Measurements from ENCODE around the gene PSAP. TPM values are rescaled to one million over a fixed set of nuclear protein-coding genes. Genes with fewer than 3 reads are reported as not detected.

PSAP gene
- polyA plus RNA-seq, 1 experiment = 1,979 TPM

DNA sequence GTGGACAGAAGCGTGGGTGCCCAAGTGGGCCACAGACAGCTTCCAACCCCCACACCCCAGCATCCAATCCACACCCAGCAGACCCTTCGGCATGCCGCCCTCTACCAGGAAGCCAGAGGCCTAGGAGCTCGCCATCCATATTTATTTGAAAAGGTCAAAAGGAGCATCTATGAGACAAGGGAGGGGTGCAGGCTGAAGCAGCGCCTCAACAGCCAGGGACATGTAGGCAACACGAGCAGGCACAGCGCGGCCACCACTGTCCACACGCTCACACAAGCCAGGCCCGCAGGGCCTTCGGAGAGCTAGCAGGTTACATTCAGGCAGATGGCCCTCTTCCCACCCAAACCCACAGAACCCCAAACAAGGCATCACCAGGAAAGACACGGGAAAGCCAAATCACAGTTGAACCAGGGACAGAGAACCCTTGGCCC lies 34.6 kb downstream of the PSAP start:
- Histone ChIP-seq H3K4me3 (ENCODE audit: low read depth, low read length) (no peak overlapping the region), H3K27me3 (ENCODE audit: control insufficient read depth, insufficient read depth, low read length) (no peaks in the 10 kb centered on the region), H3K36me3 (ENCODE audit: control insufficient read depth, insufficient read depth, low read length) (peaks cover 53% of the 10 kb centered on the region)
- DNase-seq (ENCODE audit: low read depth) = no peak
- ChIA-PET CTCF (interaction anchor here (1.1 to 4.8 kb wide), 6 partner anchors 20 to 501 kb away, joined by 3 to 17 read pairs (median 4); partner anchors contain the start of gene VSIR), POLR2A (no interaction called here)
- TF ChIP-seq, protein P1, sequence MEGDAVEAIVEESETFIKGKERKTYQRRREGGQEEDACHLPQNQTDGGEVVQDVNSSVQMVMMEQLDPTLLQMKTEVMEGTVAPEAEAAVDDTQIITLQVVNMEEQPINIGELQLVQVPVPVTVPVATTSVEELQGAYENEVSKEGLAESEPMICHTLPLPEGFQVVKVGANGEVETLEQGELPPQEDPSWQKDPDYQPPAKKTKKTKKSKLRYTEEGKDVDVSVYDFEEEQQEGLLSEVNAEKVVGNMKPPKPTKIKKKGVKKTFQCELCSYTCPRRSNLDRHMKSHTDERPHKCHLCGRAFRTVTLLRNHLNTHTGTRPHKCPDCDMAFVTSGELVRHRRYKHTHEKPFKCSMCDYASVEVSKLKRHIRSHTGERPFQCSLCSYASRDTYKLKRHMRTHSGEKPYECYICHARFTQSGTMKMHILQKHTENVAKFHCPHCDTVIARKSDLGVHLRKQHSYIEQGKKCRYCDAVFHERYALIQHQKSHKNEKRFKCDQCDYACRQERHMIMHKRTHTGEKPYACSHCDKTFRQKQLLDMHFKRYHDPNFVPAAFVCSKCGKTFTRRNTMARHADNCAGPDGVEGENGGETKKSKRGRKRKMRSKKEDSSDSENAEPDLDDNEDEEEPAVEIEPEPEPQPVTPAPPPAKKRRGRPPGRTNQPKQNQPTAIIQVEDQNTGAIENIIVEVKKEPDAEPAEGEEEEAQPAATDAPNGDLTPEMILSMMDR (IDR thresholded peaks at IDR 0.05; ENCODE audit: insufficient read depth, low read depth, low read length) = no peak

DNA sequence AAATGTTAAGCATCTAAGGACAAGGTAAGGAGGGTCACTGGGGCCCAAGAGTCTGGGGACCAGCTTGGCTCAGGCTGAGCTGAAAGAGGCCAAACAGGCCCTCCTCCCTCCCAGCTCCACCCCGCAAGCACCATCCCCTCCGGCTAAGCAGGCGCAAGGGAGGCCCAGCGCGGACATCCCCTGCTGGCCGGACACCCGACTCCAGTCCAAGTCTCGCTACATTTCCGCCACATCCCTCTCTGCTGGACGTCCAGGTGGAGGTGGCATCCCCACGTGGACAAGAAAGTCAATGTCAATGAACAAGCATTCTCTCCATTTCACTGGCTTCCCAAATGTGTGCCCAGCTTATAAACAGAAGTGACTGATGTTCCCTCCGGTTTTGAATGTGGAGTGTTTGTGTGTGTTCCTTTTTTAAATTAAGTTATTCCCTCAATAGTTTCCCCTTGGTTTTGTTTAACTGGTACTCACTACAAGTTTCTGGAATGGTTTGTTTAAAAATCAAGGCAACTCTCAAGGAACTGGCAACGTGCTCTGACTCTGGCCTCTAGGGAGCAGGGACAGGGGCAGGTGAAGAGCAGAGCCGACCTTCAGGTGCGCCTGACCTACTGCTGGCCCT lies 35.4 kb downstream of the PSAP start:
- ChIA-PET CTCF (interaction anchor here (0.5 to 4.8 kb wide), 6 partner anchors 21 to 1428 kb away, joined by 3 to 17 read pairs (median 4); no protein-coding TSS in a partner anchor), POLR2A (no interaction called here)
- no peak for DNase-seq (ENCODE audit: low read depth)
- H3K36me3 ChIP-seq (ENCODE audit: control insufficient read depth, insufficient read depth, low read length) = peaks cover 46% of the 10 kb centered on the region
- TF ChIP-seq, protein P1 (IDR thresholded peaks at IDR 0.05; ENCODE audit: insufficient read depth, low read depth, low read length) = no peak
- H3K27me3 ChIP-seq (ENCODE audit: control insufficient read depth, insufficient read depth, low read length) = no peaks in the 10 kb centered on the region
- no peak overlapping the region for H3K4me3 ChIP-seq (ENCODE audit: low read depth, low read length)

DNA sequence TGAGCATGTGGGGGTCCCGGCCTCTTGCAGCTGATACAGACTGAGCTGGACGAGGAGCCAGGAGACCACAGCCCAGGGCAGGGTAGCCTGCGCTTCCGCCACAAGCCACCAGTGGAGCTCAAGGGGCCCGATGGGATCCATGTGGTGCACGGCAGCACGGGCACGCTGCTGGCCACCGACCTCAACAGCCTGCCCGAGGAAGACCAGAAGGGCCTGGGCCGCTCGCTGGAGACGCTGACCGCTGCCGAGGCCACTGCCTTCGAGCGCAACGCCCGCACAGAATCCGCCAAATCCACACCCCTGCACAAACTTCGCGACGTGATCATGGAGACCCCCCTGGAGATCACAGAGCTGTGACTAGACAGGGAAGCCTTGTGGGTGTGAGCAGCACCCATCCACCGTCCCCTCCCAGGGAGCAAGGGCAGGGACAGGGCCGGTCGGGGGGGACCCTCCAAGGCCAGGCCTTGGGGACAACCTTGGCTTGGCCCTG lies 36.1 kb downstream of the PSAP start:
- no peaks in the 10 kb centered on the region for H3K27me3 ChIP-seq (ENCODE audit: control insufficient read depth, insufficient read depth, low read length)
- POLR2A ChIA-PET = no interaction called here
- CTCF ChIA-PET = interaction anchor here (0.5 to 4.8 kb wide), 8 partner anchors 15 to 1427 kb away, joined by 3 to 23 read pairs (median 4); partner anchors contain the start of genes C10orf105 and VSIR
- no peak overlapping the region for H3K4me3 ChIP-seq (ENCODE audit: low read depth, low read length)
- no peak for DNase-seq (ENCODE audit: low read depth)
- H3K36me3 ChIP-seq (ENCODE audit: control insufficient read depth, insufficient read depth, low read length) = peaks cover 41% of the 10 kb centered on the region
- TF ChIP-seq, protein P1 (IDR thresholded peaks at IDR 0.05; ENCODE audit: insufficient read depth, low read depth, low read length) = no peak

DNA sequence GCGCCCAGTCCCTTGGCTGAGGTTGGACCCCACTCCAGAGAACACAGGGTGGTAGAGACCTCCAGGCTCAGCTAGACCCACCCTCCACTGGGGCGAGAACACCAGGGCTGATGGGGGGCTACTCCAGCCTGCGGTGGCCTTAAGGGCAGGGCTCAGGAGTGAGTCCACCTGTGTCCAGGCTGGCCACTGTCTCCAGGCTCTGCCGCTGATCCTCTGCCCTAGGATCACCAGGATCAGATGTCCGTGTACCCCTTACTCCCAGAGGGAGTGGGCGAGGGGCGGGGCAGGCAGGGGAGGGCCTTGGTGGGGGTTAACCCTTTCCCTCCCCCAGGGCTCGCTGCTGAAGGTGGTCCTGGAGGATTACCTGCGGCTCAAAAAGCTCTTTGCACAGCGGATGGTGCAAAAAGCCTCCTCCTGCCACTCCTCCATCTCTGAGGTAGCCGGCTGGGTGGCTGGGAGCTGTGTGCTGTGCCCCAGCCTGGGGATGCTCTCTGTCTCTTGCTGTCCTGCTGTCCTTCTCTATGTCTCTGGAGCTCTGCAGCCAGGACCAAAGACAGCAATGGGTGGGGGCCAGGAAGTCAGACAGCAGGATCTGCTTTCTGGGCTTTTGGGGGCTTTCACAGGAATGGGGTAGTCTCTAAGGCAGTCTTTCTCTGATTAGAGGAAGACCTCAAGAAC lies 38.0 kb downstream of the PSAP start:
- ChIA-PET POLR2A (no interaction called here), CTCF (interaction anchor here (0.5 to 4.8 kb wide), 26 partner anchors 9 to 499 kb away, joined by 3 to 23 read pairs (median 4); partner anchors contain the start of genes SLC29A3 and VSIR)
- TF ChIP-seq, protein P1 (IDR thresholded peaks at IDR 0.05; ENCODE audit: insufficient read depth, low read depth, low read length) = no peak
- Histone ChIP-seq H3K36me3 (ENCODE audit: control insufficient read depth, insufficient read depth, low read length) (peaks cover 25% of the 10 kb centered on the region), H3K27me3 (ENCODE audit: control insufficient read depth, insufficient read depth, low read length) (no peaks in the 10 kb centered on the region), H3K4me3 (ENCODE audit: low read depth, low read length) (no peak overlapping the region)
- DNase-seq (ENCODE audit: low read depth) = no peak
